ENCODE results near the gene GOLGA8J.

DNA sequence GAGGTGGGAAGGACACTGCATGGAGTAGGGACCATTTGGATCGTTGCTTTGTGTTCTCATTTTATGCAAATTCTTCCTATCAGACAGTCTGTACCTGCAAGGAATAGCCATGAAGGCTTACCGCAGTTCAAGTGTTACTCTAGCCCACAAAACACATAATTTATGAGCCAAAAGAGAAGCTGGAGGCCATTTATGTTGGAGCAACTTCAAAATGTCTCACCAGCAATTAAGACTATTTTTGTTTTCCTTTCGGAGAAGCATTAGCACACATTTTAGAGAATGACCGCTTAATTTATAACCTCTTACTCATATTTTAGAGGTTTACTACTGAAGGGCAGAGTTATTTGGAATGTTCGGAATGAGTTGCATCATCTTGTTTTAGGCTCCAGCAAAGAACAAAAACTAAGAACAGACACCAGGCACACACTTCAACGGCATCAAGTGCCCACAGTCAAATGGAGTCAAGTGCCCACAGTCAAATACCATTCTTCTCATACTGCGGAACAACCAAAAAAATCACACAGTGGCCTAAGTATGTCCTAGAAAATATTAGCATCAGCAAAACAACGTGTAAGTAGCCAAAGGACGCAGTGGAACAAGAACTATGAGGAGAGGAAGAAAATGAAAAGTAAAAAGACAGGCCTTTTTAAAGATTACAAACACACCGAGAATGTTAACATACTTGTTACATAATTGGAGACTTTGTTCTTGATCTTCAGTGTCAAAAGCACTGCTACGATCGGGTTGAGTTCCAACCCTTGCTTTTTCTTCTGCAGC is 17.5 kb upstream of the GOLGA8J start:
- TF ChIP-seq, protein P1, sequence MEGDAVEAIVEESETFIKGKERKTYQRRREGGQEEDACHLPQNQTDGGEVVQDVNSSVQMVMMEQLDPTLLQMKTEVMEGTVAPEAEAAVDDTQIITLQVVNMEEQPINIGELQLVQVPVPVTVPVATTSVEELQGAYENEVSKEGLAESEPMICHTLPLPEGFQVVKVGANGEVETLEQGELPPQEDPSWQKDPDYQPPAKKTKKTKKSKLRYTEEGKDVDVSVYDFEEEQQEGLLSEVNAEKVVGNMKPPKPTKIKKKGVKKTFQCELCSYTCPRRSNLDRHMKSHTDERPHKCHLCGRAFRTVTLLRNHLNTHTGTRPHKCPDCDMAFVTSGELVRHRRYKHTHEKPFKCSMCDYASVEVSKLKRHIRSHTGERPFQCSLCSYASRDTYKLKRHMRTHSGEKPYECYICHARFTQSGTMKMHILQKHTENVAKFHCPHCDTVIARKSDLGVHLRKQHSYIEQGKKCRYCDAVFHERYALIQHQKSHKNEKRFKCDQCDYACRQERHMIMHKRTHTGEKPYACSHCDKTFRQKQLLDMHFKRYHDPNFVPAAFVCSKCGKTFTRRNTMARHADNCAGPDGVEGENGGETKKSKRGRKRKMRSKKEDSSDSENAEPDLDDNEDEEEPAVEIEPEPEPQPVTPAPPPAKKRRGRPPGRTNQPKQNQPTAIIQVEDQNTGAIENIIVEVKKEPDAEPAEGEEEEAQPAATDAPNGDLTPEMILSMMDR (IDR thresholded peaks at IDR 0.05) = no peak
- no peak for TF ChIP-seq POLR2A (IDR thresholded peaks at IDR 0.05)
